ENCODE measurements around the gene RNASET2. TPM values are rescaled to one million over a fixed set of nuclear protein-coding genes. Genes with fewer than 3 reads are reported as not detected.

Gene RNASET2
- polyA plus RNA-seq, 2 of the 4 experiments (the other 2 are of a cell fraction), result 9.3 to 11.2 TPM

DNA sequence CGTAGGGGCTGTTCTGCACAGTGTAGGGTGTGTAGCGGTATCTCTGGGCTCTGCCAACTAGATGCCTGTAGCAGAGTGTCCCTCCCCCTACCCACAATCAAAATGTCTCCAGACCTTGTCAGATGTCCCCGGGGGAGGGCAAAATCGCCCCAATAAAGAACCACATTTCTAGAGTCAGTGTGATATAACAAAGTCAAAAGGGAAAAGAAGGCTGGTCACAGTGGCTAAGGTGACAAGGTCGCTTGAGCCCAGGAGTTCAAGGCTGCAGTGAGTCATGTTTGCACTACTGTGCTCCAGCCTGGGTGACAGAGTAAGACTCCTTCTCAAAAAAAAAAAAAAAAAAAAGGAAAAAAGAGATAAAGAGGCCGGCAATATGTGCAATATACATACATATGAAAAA is 31.1 kb upstream of the RNASET2 start:
- CTCF ChIA-PET, result interaction anchor here (3.6 to 4.0 kb wide), 2 partner anchors 13 to 213 kb away, joined by 13 to 50 read pairs; no protein-coding TSS in a partner anchor
- no peak for ATAC-seq
- TF ChIP-seq, protein P1, sequence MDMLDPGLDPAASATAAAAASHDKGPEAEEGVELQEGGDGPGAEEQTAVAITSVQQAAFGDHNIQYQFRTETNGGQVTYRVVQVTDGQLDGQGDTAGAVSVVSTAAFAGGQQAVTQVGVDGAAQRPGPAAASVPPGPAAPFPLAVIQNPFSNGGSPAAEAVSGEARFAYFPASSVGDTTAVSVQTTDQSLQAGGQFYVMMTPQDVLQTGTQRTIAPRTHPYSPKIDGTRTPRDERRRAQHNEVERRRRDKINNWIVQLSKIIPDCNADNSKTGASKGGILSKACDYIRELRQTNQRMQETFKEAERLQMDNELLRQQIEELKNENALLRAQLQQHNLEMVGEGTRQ (IDR thresholded peaks at IDR 0.05), result no peak
- TF ChIP-seq, protein P2, sequence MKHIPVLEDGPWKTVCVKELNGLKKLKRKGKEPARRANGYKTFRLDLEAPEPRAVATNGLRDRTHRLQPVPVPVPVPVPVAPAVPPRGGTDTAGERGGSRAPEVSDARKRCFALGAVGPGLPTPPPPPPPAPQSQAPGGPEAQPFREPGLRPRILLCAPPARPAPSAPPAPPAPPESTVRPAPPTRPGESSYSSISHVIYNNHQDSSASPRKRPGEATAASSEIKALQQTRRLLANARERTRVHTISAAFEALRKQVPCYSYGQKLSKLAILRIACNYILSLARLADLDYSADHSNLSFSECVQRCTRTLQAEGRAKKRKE (CRISPR knock-in tag; IDR thresholded peaks at IDR 0.05; ENCODE audit: low read depth), result no peak
- TF ChIP-seq SMC3 (IDR thresholded peaks at IDR 0.05), result no peak
- no peak for TF ChIP-seq ZSCAN20 (CRISPR knock-in tag; IDR thresholded peaks at IDR 0.05)
- TF ChIP-seq RNF2 (IDR thresholded peaks at IDR 0.05; ENCODE audit: borderline replicate concordance, low read depth), result no peak
- TF ChIP-seq, protein P3, sequence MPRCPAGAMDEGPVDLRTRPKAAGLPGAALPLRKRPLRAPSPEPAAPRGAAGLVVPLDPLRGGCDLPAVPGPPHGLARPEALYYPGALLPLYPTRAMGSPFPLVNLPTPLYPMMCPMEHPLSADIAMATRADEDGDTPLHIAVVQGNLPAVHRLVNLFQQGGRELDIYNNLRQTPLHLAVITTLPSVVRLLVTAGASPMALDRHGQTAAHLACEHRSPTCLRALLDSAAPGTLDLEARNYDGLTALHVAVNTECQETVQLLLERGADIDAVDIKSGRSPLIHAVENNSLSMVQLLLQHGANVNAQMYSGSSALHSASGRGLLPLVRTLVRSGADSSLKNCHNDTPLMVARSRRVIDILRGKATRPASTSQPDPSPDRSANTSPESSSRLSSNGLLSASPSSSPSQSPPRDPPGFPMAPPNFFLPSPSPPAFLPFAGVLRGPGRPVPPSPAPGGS (IDR thresholded peaks at IDR 0.05), result no peak
- no peak for TF ChIP-seq BHLHE40 (IDR thresholded peaks at IDR 0.05; ENCODE audit: low read depth, low read length)
- no peak for TF ChIP-seq HOXB5 (CRISPR knock-in tag; IDR thresholded peaks at IDR 0.05)
- TF ChIP-seq CBX2 (IDR thresholded peaks at IDR 0.05; ENCODE audit: borderline replicate concordance, low read depth), result no peak
- TF ChIP-seq SREBF2 (IDR thresholded peaks at IDR 0.05), result no peak
- TF ChIP-seq, protein P4, sequence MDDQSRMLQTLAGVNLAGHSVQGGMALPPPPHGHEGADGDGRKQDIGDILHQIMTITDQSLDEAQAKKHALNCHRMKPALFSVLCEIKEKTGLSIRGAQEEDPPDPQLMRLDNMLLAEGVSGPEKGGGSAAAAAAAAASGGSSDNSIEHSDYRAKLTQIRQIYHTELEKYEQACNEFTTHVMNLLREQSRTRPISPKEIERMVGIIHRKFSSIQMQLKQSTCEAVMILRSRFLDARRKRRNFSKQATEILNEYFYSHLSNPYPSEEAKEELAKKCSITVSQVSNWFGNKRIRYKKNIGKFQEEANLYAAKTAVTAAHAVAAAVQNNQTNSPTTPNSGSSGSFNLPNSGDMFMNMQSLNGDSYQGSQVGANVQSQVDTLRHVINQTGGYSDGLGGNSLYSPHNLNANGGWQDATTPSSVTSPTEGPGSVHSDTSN (IDR thresholded peaks at IDR 0.05), result no peak
- no peak for TF ChIP-seq ZC3H11A (IDR thresholded peaks at IDR 0.05)
- TF ChIP-seq RFX5 (IDR thresholded peaks at IDR 0.05), result no peak
- no peak for TF ChIP-seq EHF (CRISPR knock-in tag; IDR thresholded peaks at IDR 0.05)
- no peak for TF ChIP-seq HOXB13 (CRISPR knock-in tag; IDR thresholded peaks at IDR 0.05; ENCODE audit: low read depth)
- TF ChIP-seq, protein P5, sequence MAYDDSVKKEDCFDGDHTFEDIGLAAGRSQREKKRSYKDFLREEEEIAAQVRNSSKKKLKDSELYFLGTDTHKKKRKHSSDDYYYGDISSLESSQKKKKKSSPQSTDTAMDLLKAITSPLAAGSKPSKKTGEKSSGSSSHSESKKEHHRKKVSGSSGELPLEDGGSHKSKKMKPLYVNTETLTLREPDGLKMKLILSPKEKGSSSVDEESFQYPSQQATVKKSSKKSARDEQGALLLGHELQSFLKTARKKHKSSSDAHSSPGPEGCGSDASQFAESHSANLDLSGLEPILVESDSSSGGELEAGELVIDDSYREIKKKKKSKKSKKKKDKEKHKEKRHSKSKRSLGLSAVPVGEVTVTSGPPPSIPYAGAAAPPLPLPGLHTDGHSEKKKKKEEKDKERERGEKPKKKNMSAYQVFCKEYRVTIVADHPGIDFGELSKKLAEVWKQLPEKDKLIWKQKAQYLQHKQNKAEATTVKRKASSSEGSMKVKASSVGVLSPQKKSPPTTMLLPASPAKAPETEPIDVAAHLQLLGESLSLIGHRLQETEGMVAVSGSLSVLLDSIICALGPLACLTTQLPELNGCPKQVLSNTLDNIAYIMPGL (CRISPR knock-in tag; IDR thresholded peaks at IDR 0.05; ENCODE audit: borderline replicate concordance), result no peak
- POLR2A ChIA-PET, result no interaction called here
- DNase-seq (ENCODE audit: low read depth in 1 of 2, low spot score in 1 of 2), result no peak
- FAIRE-seq, result no peak
- Histone ChIP-seq H3K9me3 (no peaks in the 10 kb centered on the region), H3K4me3 (no peak overlapping the region), H3K4me2 (no peak overlapping the region), H3K4me1 (peaks cover 4% of the 10 kb centered on the region; the same call in 1 of the 3 replicates), H3K27ac (no peak overlapping the region)
- WGBS (ENCODE audit: missing lambda C conversion rate), result 76% methylated on average over 6 of the region's 6 CpGs

DNA sequence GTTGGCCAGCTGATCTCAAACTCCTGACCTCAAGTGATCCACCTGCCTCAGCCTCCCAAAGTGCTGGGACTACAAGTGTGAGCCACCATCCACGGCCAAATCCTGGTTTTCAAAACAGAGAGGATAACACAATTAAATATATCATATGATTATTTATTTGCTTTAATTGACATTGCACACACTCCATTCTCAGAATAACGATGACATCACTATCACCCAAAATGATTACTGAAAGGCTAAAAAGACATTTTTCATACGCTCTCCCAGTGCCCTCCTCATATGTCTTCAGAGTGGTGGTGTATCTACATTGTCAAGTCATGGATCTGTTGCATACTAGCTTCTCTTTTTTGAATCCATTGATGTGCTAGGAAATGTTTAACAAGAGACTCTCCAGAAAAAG is 24.4 kb upstream of the RNASET2 start:
- ATAC-seq (no peak), FAIRE-seq (no peak), DNase-seq (ENCODE audit: low read depth in 1 of 2, low spot score in 1 of 2) (no peak)
- ChIA-PET CTCF (interaction anchor here (1.5 to 2.9 kb wide), 3 partner anchors 8 to 206 kb away, joined by 3 to 11 read pairs (median 4); no protein-coding TSS in a partner anchor), POLR2A (no interaction called here)
- Histone ChIP-seq H3K9me3 (no peaks in the 10 kb centered on the region), H3K4me1 (no peaks in the 10 kb centered on the region), H3K27ac (no peak overlapping the region), H3K4me3 (no peak overlapping the region), H3K4me2 (no peak overlapping the region)
- no peak for TF ChIP-seq POLR2A (IDR thresholded peaks at IDR 0.05; ENCODE audit: low read length)
- TF ChIP-seq, protein P6, sequence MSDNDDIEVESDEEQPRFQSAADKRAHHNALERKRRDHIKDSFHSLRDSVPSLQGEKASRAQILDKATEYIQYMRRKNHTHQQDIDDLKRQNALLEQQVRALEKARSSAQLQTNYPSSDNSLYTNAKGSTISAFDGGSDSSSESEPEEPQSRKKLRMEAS (IDR thresholded peaks at IDR 0.05), result no peak
- no peak for TF ChIP-seq CBX8 (IDR thresholded peaks at IDR 0.05)
- no peak for TF ChIP-seq FOXS1 (CRISPR knock-in tag; IDR thresholded peaks at IDR 0.05)
- no peak for TF ChIP-seq MYC (IDR thresholded peaks at IDR 0.05; ENCODE audit: borderline replicate concordance, low read length)
- TF ChIP-seq FOSB (CRISPR knock-in tag; IDR thresholded peaks at IDR 0.05), result no peak
- TF ChIP-seq MAFK (IDR thresholded peaks at IDR 0.05; ENCODE audit: partially characterized antibody), result no peak
- TF ChIP-seq HEYL (CRISPR knock-in tag; IDR thresholded peaks at IDR 0.05), result no peak
- no peak for TF ChIP-seq TFCP2L1 (CRISPR knock-in tag; IDR thresholded peaks at IDR 0.05)
- no peak for TF ChIP-seq FOSL2 (IDR thresholded peaks at IDR 0.05)
- no peak for TF ChIP-seq FOSL2 (CRISPR knock-in tag; IDR thresholded peaks at IDR 0.05)
- no peak for TF ChIP-seq RNF2 (IDR thresholded peaks at IDR 0.05; ENCODE audit: borderline replicate concordance, low read depth)
- TF ChIP-seq TP53 (CRISPR knock-in tag; IDR thresholded peaks at IDR 0.05), result no peak
- TF ChIP-seq NR3C1 (IDR thresholded peaks at IDR 0.05), result no peak
- TF ChIP-seq SMC3 (IDR thresholded peaks at IDR 0.05), result no peak
- WGBS (ENCODE audit: missing lambda C conversion rate), result 94% methylated on average over 3 of the region's 3 CpGs

Data from A549 (cell line).